ENCODE measurements around the gene TANC2. TPM values are rescaled to one million over a fixed set of nuclear protein-coding genes. Genes with fewer than 3 reads are reported as not detected.

Gene TANC2
- total RNA-seq, 1 experiment from 2014 or later: 53.2 TPM

- no peak for TF ChIP-seq ZFX (IDR thresholded peaks at IDR 0.05)
- no peak for TF ChIP-seq SRF (IDR thresholded peaks at IDR 0.05; ENCODE audit: low read depth)
- no peak for TF ChIP-seq CBX3 (IDR thresholded peaks at IDR 0.05; ENCODE audit: low read depth)
- Histone ChIP-seq H3K27ac (ENCODE audit: low read depth, low read length) (peak overlapping the region; percentile 74; the same call in 1 of the 2 replicates), H4K20me1 (ENCODE audit: insufficient read depth) (no peaks in the 10 kb centered on the region), H2AFZ (ENCODE audit: low read depth, low read length, poor library complexity, severe bottlenecking) (peak overlapping the region; percentile 50), H3K9me3 (ENCODE audit: control insufficient read depth in 1 of 2, insufficient read depth in 1 of 2, low read depth in 1 of 2, low read length in 2 of 2) (no peaks in the 10 kb centered on the region), H3K27me3 (ENCODE audit: insufficient read depth, low read length) (no peaks in the 10 kb centered on the region), H3K79me2 (ENCODE audit: insufficient read depth, low read length) (peaks cover 29% of the 10 kb centered on the region), H3K9ac (ENCODE audit: low read length) (peak overlapping the region; percentile 47), H3K36me3 (ENCODE audit: control insufficient read depth in 1 of 2, insufficient read depth in 2 of 2, low read length in 2 of 2) (no peaks in the 10 kb centered on the region), H3K4me3 (replicated peaks in 1 of 2; ENCODE audit: low read depth in 1 of 2, low read length in 2 of 2) (peak overlapping the region in 1 of 2 experiments; percentile 53; a peak in 1 of 4 replicates), H3K4me2 (ENCODE audit: low read length) (peak overlapping the region; percentile 74), H3K4me1 (ENCODE audit: control insufficient read depth in 1 of 2, insufficient read depth in 2 of 2, low read length in 2 of 2) (peaks cover 17 to 47% of the 10 kb centered on the region in 2 experiments), H3K9me2 (ENCODE audit: insufficient read depth) (no peaks in the 10 kb centered on the region)
- POLR2A ChIA-PET: no interaction called here
- no TSS peak for BruUV-seq (replicated peaks)
- ATAC-seq (no peak), DNase-seq (ENCODE audit: low read depth, low spot score) (no peak)
- intact Hi-C loops (cut with micrococcal nuclease): loop anchor here (2.0 to 5.0 kb wide), 2 partner anchors 186 to 413 kb away; no protein-coding TSS in a partner anchor
- RAD21 ChIA-PET (ENCODE audit: low non-redundant PET in 1 of 2, low total read pairs in 2 of 2, uncharacterized antibody in 2 of 2, unreplicated experiment in 2 of 2): no interaction called here
- CTCF ChIA-PET: interaction anchor here (0.6 to 1.1 kb wide), 2 partner anchors 30 to 410 kb away, joined by 3 read pairs; no protein-coding TSS in a partner anchor
These were observed 805 bp upstream of the TANC2 start for GRCh38 chr17:62965174-62965685.

GRCh38 chr17:62966426-62967204 lies 580 bp downstream of the TANC2 start:
- no peak overlapping the region for H2AFZ ChIP-seq (ENCODE audit: low read depth, low read length, poor library complexity, severe bottlenecking)
- peak; percentile 72 for ATAC-seq
- TF ChIP-seq RAD21 (IDR thresholded peaks at IDR 0.05; ENCODE audit: low read depth) (no peak), REST (IDR thresholded peaks at IDR 0.05; ENCODE audit: low read depth) (no peak), ELF1 (IDR thresholded peaks at IDR 0.05; ENCODE audit: borderline replicate concordance, low read depth) (no peak), CEBPB (IDR thresholded peaks at IDR 0.05; ENCODE audit: low read depth) (peak; percentile 83), ZNF274 (IDR thresholded peaks at IDR 0.05; ENCODE audit: low read depth, low read length) (no peak), CBX3 (IDR thresholded peaks at IDR 0.05; ENCODE audit: low read depth) (no peak), MAX (IDR thresholded peaks at IDR 0.05) (peak; percentile 50; the same call in 1 of the 2 replicates), TCF7L2 (IDR thresholded peaks at IDR 0.05; ENCODE audit: borderline replicate concordance, extremely low read depth, insufficient read depth, insufficient read length) (no peak), FOSL1 (IDR thresholded peaks at IDR 0.05; ENCODE audit: low read depth) (no peak; the same call in 1 of the 2 replicates), JUND (IDR thresholded peaks at IDR 0.05) (no peak), SIN3A (IDR thresholded peaks at IDR 0.05; ENCODE audit: low read depth) (no peak; the same call in 1 of the 2 replicates), ATF3 (IDR thresholded peaks at IDR 0.05) (no peak), SP1 (IDR thresholded peaks at IDR 0.05; ENCODE audit: low read depth) (no peak), ZFX (IDR thresholded peaks at IDR 0.05) (no peak), SRF (IDR thresholded peaks at IDR 0.05; ENCODE audit: low read depth) (no peak)

More at GRCh38 chr17:62966426-62967204, 580 bp downstream of the TANC2 start:
- Histone ChIP-seq H3K4me3 (replicated peaks in 1 of 2; ENCODE audit: low read depth in 1 of 2, low read length in 2 of 2) (peak overlapping the region; percentile 77 to 79), H4K20me1 (ENCODE audit: insufficient read depth) (no peaks in the 10 kb centered on the region), H3K27me3 (ENCODE audit: insufficient read depth, low read length) (no peaks in the 10 kb centered on the region), H3K36me3 (ENCODE audit: control insufficient read depth in 1 of 2, insufficient read depth in 2 of 2, low read length in 2 of 2) (no peaks in the 10 kb centered on the region), H3K27ac (ENCODE audit: low read depth, low read length) (peak overlapping the region; percentile 74), H3K4me1 (ENCODE audit: control insufficient read depth in 1 of 2, insufficient read depth in 2 of 2, low read length in 2 of 2) (peaks cover 17 to 47% of the 10 kb centered on the region in 2 experiments), H3K9me3 (ENCODE audit: control insufficient read depth in 1 of 2, insufficient read depth in 1 of 2, low read depth in 1 of 2, low read length in 2 of 2) (no peaks in the 10 kb centered on the region), H3K79me2 (ENCODE audit: insufficient read depth, low read length) (peaks cover 42% of the 10 kb centered on the region), H3K4me2 (ENCODE audit: low read length) (peak overlapping the region; percentile 87), H3K9me2 (ENCODE audit: insufficient read depth) (no peaks in the 10 kb centered on the region), H3K9ac (ENCODE audit: low read length) (peak overlapping the region; percentile 69)
- CTCF ChIA-PET: interaction anchor here (1.1 kb wide), 1 partner anchor 29 kb away, joined by 3 read pairs; no protein-coding TSS in a partner anchor
- POLR2A ChIA-PET: no interaction called here
- intact Hi-C loops (cut with micrococcal nuclease): loop anchor here (5.0 kb wide), 1 partner anchor 414 kb away; no protein-coding TSS in a partner anchor
- RAD21 ChIA-PET (ENCODE audit: low non-redundant PET in 1 of 2, low total read pairs in 2 of 2, uncharacterized antibody in 2 of 2, unreplicated experiment in 2 of 2): interaction anchor here in 1 of 2 experiments (0.6 kb wide), 1 partner anchor 294 kb away, joined by 3 read pairs; no protein-coding TSS in a partner anchor
- DNase-seq (ENCODE audit: low read depth, low spot score): no peak
- BruUV-seq (replicated peaks): no TSS peak

All from HCT116 (cell line).